K562 (cell line): ENCODE results near the gene GUCY1A2. TPM values are rescaled to one million over a fixed set of nuclear protein-coding genes. Genes with fewer than 3 reads are reported as not detected.
"Not testable (repeated sequence)": the region's sequence is repeated elsewhere in the genome, so short reads cannot be mapped to it uniquely, and the experiment has no call there.

Experiments
- ATAC-seq: fragments of 200-7000 bp; cut with Tn5 transposase; 3 replicates; pipeline ENCODE4 v1.9.1; 2020; ENCODE audit warnings: moderate library complexity
- BruUV-seq: library from RNA; stranded (reverse); fragments of 400-500 nt; replicated peaks from 2 replicates; lab custom pipeline; 2021; lab: Mats Ljungman, UMichigan
- CTCF ChIA-PET: fragments of 300-600 bp; formaldehyde crosslinking; extraction: SDS; loops from one replicate; lab custom pipeline; 2021; ENCODE audit warnings: low intra/inter-chr PET ratio; lab: Yijun Ruan, JAX
- POLR2A ChIA-PET: fragments of 300-600, 350-650 bp; sonication (Branson Sonifier 250); formaldehyde crosslinking; extraction: SDS; loops from one replicate; lab custom pipeline; 2021; ENCODE audit warnings: antibody characterized with exemption, inconsistent platforms; lab: Yijun Ruan, JAX
- DNase-seq, 4 experiments: peaks; one replicate each; pipeline versions ENCODE4 v3.0.0 to v3.0.0-alpha.2; 2011 to 2018; ENCODE audit warnings: low spot score in 3 of 4, mixed read lengths in 3 of 4; ENCODE audit errors: extremely low read depth in 1 of 4
- FAIRE-seq: peaks from 2 replicates; lab custom pipeline; 2011; peaks lifted over from hg19 to GRCh38; lab: Jason Lieb, UNC
- H2AFZ ChIP-seq: 2 replicates; pipeline ENCODE4 v1.6.0; 2011; ENCODE audit warnings: low read depth, low read length, control low read depth, inconsistent platforms
- H3K27ac ChIP-seq: fragments of 200-600 bp; 3 replicates; pipeline ENCODE4 v1.8.0; 2011; ENCODE audit warnings: low read depth, mild to moderate bottlenecking, control low read depth, inconsistent platforms, low read length, moderate library complexity, mixed read lengths; ENCODE audit errors: extremely low read depth
- H3K27me3 ChIP-seq, 2 experiments: fragments of 300-600 bp in 1 of 2; 2 replicates in 1 of 2; 3 replicates in 1 of 2; pipeline versions ENCODE4 v1.6.0 to v1.8.0; 2011; ENCODE audit warnings: inconsistent platforms in 2 of 2, low read length in 2 of 2, mild to moderate bottlenecking in 1 of 2, mixed read lengths in 1 of 2, moderate library complexity in 1 of 2; ENCODE audit not compliant: control insufficient read depth in 2 of 2, insufficient read depth in 2 of 2
- H3K36me3 ChIP-seq: fragments of 300-600 bp; 3 replicates; pipeline ENCODE4 v1.8.0; 2011; ENCODE audit warnings: mild to moderate bottlenecking, low read length, inconsistent platforms; ENCODE audit not compliant: control insufficient read depth, insufficient read depth
- H3K4me1 ChIP-seq, 2 experiments: fragments of 200-600 bp in 1 of 2; replicated peaks in 1 of 2; 2 replicates in 1 of 2; 3 replicates in 1 of 2; pipeline versions ENCODE4 v1.5.1 to v1.8.0; 2011; ENCODE audit warnings: inconsistent platforms in 2 of 2, low read length in 2 of 2, mild to moderate bottlenecking in 1 of 2, mixed read lengths in 1 of 2, moderate library complexity in 1 of 2; ENCODE audit not compliant: control insufficient read depth in 2 of 2, insufficient read depth in 2 of 2
- H3K4me2 ChIP-seq: 2 replicates; pipeline ENCODE4 v1.6.1; 2011; ENCODE audit warnings: low read length, control low read depth, inconsistent platforms, mixed read lengths; ENCODE audit not compliant: insufficient read depth
- H3K4me3 ChIP-seq: fragments of 200-600 bp; sonication (generic), shearing (Covaris generic); 2 replicates; pipeline ENCODE4 v1.5.1; 2016; ENCODE audit warnings: control low read depth, inconsistent platforms
- H3K79me2 ChIP-seq: fragments of 200-600 bp; 3 replicates; pipeline ENCODE4 v1.8.0; 2011; ENCODE audit warnings: low read length, inconsistent platforms; ENCODE audit not compliant: control insufficient read depth, insufficient read depth
- H3K9ac ChIP-seq, 2 experiments: 2 replicates each; pipeline versions ENCODE4 v1.6.0 to v1.6.1; 2011; ENCODE audit warnings: low read depth in 2 of 2, low read length in 2 of 2, control low read depth in 1 of 2, inconsistent platforms in 1 of 2, mild to moderate bottlenecking in 1 of 2, mixed read lengths in 1 of 2; ENCODE audit not compliant: insufficient read depth in 1 of 2
- H3K9me1 ChIP-seq: one replicate; pipeline ENCODE4 v1.6.0; 2011; ENCODE audit warnings: inconsistent platforms, mild to moderate bottlenecking, low read length, moderate library complexity; ENCODE audit not compliant: control insufficient read depth, insufficient read depth
- H3K9me3 ChIP-seq: replicated peaks from 2 replicates; pipeline ENCODE4 v1.5.1; 2011; ENCODE audit warnings: low read depth, low read length, inconsistent platforms; ENCODE audit not compliant: control insufficient read depth, insufficient read depth
- H4K20me1 ChIP-seq: replicated peaks from 2 replicates; pipeline ENCODE4 v1.6.1; 2011; ENCODE audit warnings: low read length, inconsistent platforms, mixed read lengths; ENCODE audit not compliant: control insufficient read depth, insufficient read depth
- CEBPB ChIP-seq: fragments of 450-650 bp; IDR thresholded peaks from 2 replicates; pipeline ENCODE4 v1.6.1; 2016; ENCODE audit warnings: missing genetic modification characterization, missing compliant biosample characterization
- CEBPG ChIP-seq, 3 experiments: fragments of 200-800 bp in 1 of 3; sonication (Bioruptor generic) in 1 of 3; sonication (generic) in 1 of 3; formaldehyde crosslinking in 1 of 3; IDR thresholded peaks in 2 of 3; conservative IDR thresholded peaks in 1 of 3; 2 replicates each; pipeline versions ENCODE4 v1.6.1 to v1.8.0; 2016 to 2022; ENCODE audit warnings: missing compliant biosample characterization in 2 of 3, missing genetic modification characterization in 2 of 3, mild to moderate bottlenecking in 1 of 3, missing genetic modification reagents in 1 of 3
- CREBBP ChIP-seq: IDR thresholded peaks from one replicate; pipeline ENCODE4 v1.6.1; 2012; ENCODE audit warnings: low read depth, mild to moderate bottlenecking, control low read depth, inconsistent platforms, low read length
- ZNF146 ChIP-seq: IDR thresholded peaks from one replicate; pipeline ENCODE4 v1.6.1; 2018; ENCODE audit warnings: missing compliant biosample characterization; ENCODE audit not compliant: unreplicated experiment
- WGBS: fragments of 100-300 bp; shearing (Covaris generic); methylation state at CpG from one replicate; pipeline ENCODE4 v1.1.6; 2016; ENCODE audit warnings: low coverage, mixed read lengths; ENCODE audit not compliant: insufficient coverage; ENCODE audit errors: missing lambda C conversion rate; 5-methylcytosine and 5-hydroxymethylcytosine counted together
- in situ Hi-C: fragments of 300-500 bp; cut with MboI; formaldehyde crosslinking; loops from 4 replicates; pipeline ENCODE4 v1.15.0; 2018; ENCODE audit warnings: inconsistent platforms, mixed read lengths
- intact Hi-C: fragments of 100-400 bp; cut with micrococcal nuclease; formaldehyde crosslinking; loops from 2 replicates; pipeline ENCODE4 v1.14.2; 2022
- polyA plus RNA-seq, 8 experiments: library from polyadenylated mRNA; depleted of rRNA in 4 of 8; stranded (reverse) in 5 of 8; unstranded in 3 of 8; fragments of >200 nt; fragmentation: Nextera tagmentation in 2 of 8; fragmentation: Illumina TruSeq in 1 of 8; extraction: Ambion mirVana in 2 of 8; extraction: Trizol in 1 of 8; gene quantifications; 2 replicates each; pipeline versions ENCODE4 v1.2.1 to v1.2.3, GENCODE V29; 2011 to 2014; ENCODE audit warnings: inconsistent platforms in 1 of 8, missing spikeins in 1 of 8
- total RNA-seq, 7 experiments: library from RNA; depleted of rRNA in 6 of 7; stranded (reverse); fragments of >200 nt in 6 of 7; fragmentation: Illumina TruSeq in 2 of 7; extraction: Trizol in 2 of 7; gene quantifications; 2 replicates each; pipeline versions ENCODE4 v1.2.1 to v1.2.3, GENCODE V29; 2011 to 2021; ENCODE audit warnings: low replicate concordance in 1 of 7

GUCY1A2 gene
- total and polyA plus RNA-seq, 9 of the 15 experiments (the other 6 are each of a cell fraction or from before 2014, with no cell fraction given), result under 0.01 to 0.04 TPM; not detected in 7

DNA sequence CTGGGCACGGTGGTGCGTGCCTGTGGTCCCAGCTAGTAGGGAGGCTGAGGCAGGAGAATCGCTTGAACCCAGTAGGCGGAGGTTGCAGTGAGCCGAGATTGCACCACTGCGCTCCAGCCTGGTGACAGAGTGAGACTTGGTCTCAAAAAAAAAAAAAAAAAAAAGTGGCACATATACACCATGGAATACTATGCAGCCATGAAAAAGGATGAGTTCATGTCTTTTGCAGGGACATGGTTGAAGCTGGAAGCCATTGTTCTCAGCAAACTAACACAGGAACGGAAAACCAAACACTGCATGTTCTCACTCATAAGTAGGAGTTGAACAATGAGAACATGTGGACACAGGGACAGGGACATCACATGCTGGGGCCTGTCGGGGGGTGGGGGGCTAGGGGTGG is 241.0 kb downstream of the GUCY1A2 start:
- BruUV-seq, H3K9ac ChIP-seq, intact Hi-C loops: not testable (repeated sequence)
- peak; percentile 84 for TF ChIP-seq ZNF146
- TF ChIP-seq, all 486 proteins: peak for 1; not testable (repeated sequence) for 485
- WGBS, result 5% methylated on average over 7 of the region's 8 CpGs
- FAIRE-seq, DNase-seq, in situ Hi-C loops, H3K9me1 ChIP-seq, H3K4me2 ChIP-seq, H2AFZ ChIP-seq, H3K36me3 ChIP-seq, H3K4me3 ChIP-seq, H3K9me3 ChIP-seq, POLR2A ChIA-PET, H3K27me3 ChIP-seq, H3K4me1 ChIP-seq, H3K27ac ChIP-seq, H4K20me1 ChIP-seq, H3K79me2 ChIP-seq, ATAC-seq, CTCF ChIA-PET: not testable (repeated sequence)

DNA sequence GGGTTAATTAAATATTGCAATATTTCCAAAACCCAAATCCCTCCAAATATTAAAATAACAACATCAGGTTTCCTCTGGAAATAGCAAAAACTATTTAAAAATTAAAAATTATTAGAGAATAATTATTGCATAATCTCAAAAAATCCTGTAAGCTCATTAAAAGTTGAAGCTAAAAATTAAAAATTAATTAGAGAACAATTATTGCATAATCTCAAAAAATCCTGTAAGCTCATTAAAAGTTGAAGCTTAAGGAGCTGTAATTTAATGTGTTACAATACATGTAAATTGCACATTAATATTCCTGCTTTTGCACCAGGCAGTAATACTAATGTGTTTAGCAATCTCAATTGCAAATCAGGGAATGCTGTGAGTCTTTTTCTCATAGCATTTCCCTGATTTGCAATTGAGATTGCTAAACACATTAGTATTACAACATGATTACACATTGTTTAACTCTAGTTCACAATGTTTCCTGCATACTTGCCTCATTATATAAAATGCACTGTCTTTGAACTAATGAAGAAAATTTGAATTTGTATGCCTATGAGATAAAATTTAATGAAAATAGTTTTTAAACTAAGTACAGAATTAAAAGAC is 247.7 kb downstream of the GUCY1A2 start:
- Histone ChIP-seq H3K9ac (no peak overlapping the region), H2AFZ (no peak overlapping the region), H3K9me1 (no peaks in the 10 kb centered on the region), H3K4me3 (no peak overlapping the region), H3K27me3 (no peaks in the 10 kb centered on the region), H3K36me3 (no peaks in the 10 kb centered on the region), H3K27ac (no peak overlapping the region), H4K20me1 (no peaks in the 10 kb centered on the region), H3K9me3 (no peaks in the 10 kb centered on the region; the same call in 1 of the 2 replicates), H3K4me1 (no peaks in the 10 kb centered on the region), H3K4me2 (no peak overlapping the region), H3K79me2 (no peaks in the 10 kb centered on the region)
- no peak for DNase-seq
- in situ Hi-C loops, result no loop called here
- no peak for TF ChIP-seq CREBBP
- peak; percentile 48 for TF ChIP-seq CEBPB
- no peak for TF ChIP-seq CEBPG (CRISPR knock-in tag; IDR thresholded peaks at IDR 0.05)
- TF ChIP-seq CEBPG (tag; conservative IDR thresholded peaks at IDR 0.05 in 1 of 2, IDR thresholded peaks at IDR 0.05 in 1 of 2), result peak in 1 of 2 experiments; percentile 90; a peak in 2 of 4 replicates
- no peak for ATAC-seq
- ChIA-PET CTCF (no interaction called here), POLR2A (no interaction called here)
- no peak for FAIRE-seq
- no TSS peak for BruUV-seq
- intact Hi-C loops, result no loop called here
